ENCODE results near the gene ADCY2.

Gene ADCY2

DNA sequence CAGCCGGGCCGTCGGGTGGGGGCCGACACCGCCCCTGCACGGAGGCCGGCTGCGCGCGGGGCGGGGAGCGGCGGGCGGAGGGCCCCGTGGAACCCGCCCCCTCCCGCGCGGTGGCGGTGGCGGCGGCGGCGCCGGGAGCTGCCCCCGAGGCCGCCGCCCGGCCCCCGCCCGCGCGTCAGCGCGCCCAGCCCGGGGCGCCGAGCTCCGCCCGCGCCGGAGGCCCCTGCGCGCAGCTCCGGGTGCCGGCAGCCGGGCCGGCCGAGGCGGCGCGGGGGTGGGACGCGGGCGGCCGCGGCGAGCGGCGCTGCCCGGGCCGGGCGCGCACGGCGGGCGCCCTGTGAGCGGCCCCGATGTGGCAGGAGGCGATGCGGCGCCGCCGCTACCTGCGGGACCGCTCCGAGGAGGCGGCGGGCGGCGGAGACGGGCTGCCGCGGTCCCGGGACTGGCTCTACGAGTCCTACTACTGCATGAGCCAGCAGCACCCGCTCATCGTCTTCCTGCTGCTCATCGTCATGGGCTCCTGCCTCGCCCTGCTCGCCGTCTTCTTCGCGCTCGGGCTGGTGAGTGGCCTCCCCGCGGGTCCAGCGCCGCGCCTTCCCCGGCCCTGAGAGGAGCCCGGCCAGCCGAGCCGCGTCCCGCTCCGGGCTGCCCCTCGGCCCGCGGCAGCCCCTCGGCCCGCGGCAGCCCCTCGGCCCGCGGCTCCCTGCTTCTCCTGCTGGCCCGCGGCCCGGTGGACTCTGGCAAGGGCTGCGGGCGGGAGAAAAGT lies at the start of gene ADCY2:
TSS of gene ADCY2 (plus strand) at position 192 of the 766 bp plus-strand sequence. CDS start at position 351, 159 bp downstream.
- peaks cover 25% of the 10 kb centered on the region for H3K27me3 Mint-ChIP-seq

DNA sequence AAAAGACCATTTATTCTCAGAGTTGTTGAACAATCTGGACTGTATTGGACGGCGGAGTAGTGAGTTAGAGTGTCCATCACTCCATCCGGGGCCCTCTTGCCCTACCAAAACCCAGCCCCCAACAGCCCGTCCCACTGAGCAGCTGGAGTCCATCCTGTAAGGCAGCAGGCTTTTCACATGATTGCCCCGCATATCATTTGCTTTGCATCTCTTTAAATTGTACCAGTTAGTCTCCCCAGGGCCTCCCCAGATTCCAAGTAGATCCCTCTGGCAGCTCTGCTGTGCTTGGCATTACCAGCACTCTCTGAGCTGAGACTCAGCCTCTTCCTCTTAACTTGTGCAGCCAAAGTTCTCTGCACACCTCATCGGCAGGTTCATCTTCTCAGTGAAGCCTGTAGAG lies 48.6 kb upstream of the ADCY2 start:
- Mint-ChIP-seq H3K4me3 (no peak overlapping the region), H3K4me1 (no peaks in the 10 kb centered on the region), H3K9me3 (peaks cover 1% of the 10 kb centered on the region), H3K36me3 (no peaks in the 10 kb centered on the region), H3K27me3 (no peaks in the 10 kb centered on the region), H3K27ac (no peak overlapping the region)
- no peak for ATAC-seq

More for the DNA sequence above, at the start of gene ADCY2:
- no peaks in the 10 kb centered on the region for H3K36me3 Mint-ChIP-seq
- H3K4me3 Mint-ChIP-seq = no peak within 1 kb of the TSS
- H3K9me3 Mint-ChIP-seq = no peaks in the 10 kb centered on the region
- no peak within 1 kb of the TSS for H3K27ac Mint-ChIP-seq
- ATAC-seq = peak; percentile 63
- no peaks in the 10 kb centered on the region for H3K4me1 Mint-ChIP-seq

DNA sequence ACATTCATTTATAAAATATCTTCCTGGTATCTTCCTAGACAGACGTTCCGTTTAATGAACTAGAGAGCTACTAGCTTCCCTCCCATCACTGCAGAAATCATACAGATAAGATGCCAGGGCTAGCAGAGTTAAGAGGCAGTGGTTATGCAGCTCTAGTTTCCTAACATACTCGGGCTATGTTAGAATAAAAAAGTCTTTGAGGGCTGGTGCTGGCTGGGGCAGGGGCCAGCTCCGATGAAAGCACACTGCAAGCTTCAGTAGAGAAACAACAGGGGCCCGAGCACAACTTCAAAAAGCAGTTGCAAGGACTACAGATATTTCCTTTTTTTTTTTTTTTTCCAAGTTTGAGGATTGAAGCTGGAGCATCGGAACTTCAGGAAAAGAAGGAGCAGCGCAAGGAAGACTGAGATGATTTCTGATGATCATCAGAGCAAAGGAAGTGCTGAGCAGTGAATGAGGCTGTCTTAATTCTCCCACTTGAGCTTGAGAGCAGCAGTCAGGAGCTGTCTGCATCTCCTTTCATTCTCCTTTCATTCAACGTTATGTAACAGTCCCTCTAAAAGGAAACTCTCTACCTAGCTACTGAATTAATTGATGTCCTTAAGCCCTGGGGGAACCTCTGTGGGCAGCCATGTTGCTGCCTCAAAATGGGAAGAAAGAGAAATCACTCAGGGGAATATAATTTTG lies 47.6 kb upstream of the ADCY2 start:
- no peak for ATAC-seq
- Mint-ChIP-seq H3K9me3 (no peaks in the 10 kb centered on the region), H3K4me3 (no peak overlapping the region), H3K36me3 (no peaks in the 10 kb centered on the region), H3K27me3 (no peaks in the 10 kb centered on the region), H3K4me1 (no peaks in the 10 kb centered on the region), H3K27ac (no peak overlapping the region)

DNA sequence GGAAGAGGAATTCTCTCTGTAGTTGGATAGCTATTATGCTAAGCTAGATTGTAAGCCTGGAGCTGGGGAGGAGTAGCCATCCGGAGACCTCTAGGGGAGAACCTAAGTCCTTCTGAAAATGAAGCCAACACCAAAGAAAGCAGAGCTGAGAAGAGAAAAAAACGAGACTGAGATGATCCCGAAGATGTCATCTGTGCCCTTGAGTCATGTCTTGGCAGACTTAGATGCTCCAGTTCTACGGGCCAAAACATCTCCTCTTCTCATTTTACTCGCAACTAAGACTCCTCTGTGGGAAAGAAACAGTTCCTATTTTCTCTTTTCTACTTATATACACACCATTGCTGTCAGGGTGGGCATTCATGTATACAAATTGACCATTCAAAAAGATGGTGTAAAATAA lies 34.3 kb upstream of the ADCY2 start:
- no peaks in the 10 kb centered on the region for H3K27me3 Mint-ChIP-seq

DNA sequence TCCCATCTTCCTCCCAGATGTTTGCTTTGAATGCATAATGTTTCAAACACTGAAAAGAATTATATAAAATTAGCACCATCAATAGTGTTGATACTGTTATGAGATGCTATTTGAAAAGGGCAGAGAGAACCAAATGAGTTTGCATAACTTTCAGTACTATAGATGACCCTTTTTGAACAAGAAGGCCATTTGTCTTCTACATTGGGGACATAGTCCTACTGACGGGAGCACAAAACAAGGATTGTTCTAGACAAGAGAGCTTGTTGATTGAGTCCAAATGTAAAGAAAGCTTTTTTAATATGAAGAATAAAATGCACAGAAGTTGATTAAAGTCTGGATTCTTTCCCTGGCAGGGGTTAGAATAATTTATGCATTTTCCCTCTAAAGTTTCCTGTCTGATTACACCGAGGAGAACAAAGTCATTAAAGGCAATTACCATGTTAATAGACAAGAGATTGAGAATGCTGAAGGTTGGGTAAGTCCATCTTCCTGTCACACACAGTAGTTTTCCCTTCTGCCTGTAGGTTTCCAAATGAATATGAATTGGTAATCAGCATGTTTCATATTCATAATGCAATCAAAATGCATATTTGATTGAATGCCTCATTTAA lies 32.8 kb upstream of the ADCY2 start:
- H3K36me3 Mint-ChIP-seq = no peaks in the 10 kb centered on the region
- no peak overlapping the region for H3K27ac Mint-ChIP-seq
- ATAC-seq = no peak
- H3K9me3 Mint-ChIP-seq = peaks cover 7% of the 10 kb centered on the region
- H3K4me3 Mint-ChIP-seq = no peak overlapping the region
- H3K27me3 Mint-ChIP-seq = no peaks in the 10 kb centered on the region
- H3K4me1 Mint-ChIP-seq = no peaks in the 10 kb centered on the region

More for the DNA sequence above, 34.3 kb upstream of the ADCY2 start:
- Mint-ChIP-seq H3K36me3 (no peaks in the 10 kb centered on the region), H3K9me3 (peaks cover 3% of the 10 kb centered on the region), H3K4me3 (no peak overlapping the region), H3K4me1 (no peaks in the 10 kb centered on the region), H3K27ac (no peak overlapping the region)
- ATAC-seq = no peak

DNA sequence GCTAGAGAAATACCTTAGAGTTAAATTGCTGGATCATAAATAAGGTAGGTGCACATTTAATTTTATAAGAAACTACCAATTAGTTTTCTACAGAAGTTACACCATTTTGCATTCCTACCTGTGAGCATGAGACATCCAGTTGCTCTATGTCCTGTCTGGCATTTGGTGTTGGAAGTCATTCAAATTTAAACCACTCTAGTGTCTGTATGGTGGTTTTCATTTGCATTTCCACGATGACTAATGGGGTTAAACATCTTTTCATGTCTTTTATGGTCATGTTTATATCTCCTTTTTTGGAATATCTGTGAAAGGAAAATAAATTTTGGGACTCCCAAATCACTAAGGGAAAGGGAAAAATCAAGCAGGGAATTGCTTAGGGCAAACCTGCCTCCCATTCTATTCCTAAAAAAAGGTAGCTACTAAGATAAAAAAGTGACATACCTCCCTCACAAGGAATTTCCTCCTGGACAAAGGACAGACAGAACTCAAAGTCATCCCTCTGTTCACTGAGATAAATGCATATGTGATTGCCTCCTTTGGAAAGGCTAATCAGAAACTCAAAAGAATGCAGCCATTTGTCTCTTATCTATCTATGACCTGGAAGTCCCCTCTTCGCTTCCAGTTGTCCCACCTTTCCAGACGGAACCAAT lies 31.6 kb upstream of the ADCY2 start:
- Mint-ChIP-seq H3K4me1 (no peaks in the 10 kb centered on the region), H3K36me3 (no peaks in the 10 kb centered on the region), H3K27ac (no peak overlapping the region), H3K27me3 (no peaks in the 10 kb centered on the region), H3K9me3 (peaks cover 7% of the 10 kb centered on the region), H3K4me3 (no peak overlapping the region)
- ATAC-seq = no peak

DNA sequence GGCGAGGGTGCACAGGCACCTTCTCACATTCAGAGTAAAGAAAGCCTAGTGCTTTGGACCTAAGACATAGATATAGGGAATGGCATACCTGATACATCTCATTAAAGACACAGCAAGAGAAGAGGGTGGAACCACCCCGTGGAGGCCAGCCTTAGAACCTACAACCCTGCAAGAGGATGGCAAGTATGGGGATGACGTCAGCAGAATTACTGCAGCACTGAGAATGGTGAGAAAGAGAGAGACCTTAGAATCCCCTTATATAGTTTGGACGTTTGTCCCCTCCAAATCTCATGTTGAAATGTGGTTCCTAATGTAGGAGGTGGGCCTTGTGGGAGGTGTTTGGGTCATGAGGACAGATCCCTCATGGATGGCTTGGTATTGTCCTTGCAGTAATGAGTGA lies 28.2 kb upstream of the ADCY2 start:
- ATAC-seq = no peak
- Mint-ChIP-seq H3K36me3 (no peaks in the 10 kb centered on the region), H3K4me3 (no peak overlapping the region), H3K4me1 (no peaks in the 10 kb centered on the region), H3K9me3 (peaks cover 22% of the 10 kb centered on the region), H3K27me3 (no peaks in the 10 kb centered on the region), H3K27ac (no peak overlapping the region)

DNA sequence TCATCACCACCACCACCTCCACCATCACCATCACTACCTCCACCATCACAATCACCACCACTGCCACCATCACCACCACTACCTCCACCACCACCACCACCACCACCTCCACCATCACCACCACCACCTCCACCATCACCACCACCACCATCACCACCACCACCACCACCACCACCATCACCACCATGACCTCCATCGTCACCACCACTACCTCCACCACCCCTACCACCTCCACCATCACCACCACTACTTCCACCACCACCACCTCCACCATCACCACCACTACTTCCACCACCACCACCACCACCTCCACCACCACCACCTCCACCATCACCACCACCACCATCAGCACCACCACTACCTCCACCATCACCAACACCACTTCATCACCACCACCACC lies 23.5 kb upstream of the ADCY2 start:
- Mint-ChIP-seq H3K36me3 (no peaks in the 10 kb centered on the region), H3K4me1 (no peaks in the 10 kb centered on the region), H3K9me3 (peaks cover 19% of the 10 kb centered on the region), H3K4me3 (no peak overlapping the region), H3K27me3 (no peaks in the 10 kb centered on the region), H3K27ac (no peak overlapping the region)
- ATAC-seq = peak; percentile 60

DNA sequence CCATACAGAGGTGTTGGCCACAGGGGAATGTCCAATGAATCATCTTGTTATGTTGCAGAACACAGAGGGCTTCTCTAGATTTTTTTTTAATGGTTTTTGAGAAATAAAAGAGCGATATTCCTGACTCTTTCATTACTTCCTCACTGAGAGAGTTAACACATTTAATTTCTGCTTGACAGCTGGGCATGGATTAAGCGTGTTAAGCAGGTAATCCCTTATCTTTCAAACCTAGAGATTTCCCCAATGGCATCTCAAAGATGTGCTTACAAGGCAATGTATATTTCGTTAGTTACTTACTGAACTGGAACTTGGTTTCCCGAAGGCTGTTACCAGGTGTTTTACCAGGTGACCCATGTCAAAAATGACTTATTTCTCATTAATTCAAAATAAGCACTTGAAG lies 21.8 kb upstream of the ADCY2 start:
- Mint-ChIP-seq H3K4me1 (no peaks in the 10 kb centered on the region), H3K27me3 (no peaks in the 10 kb centered on the region), H3K36me3 (no peaks in the 10 kb centered on the region), H3K4me3 (no peak overlapping the region), H3K27ac (no peak overlapping the region), H3K9me3 (peaks cover 16% of the 10 kb centered on the region)
- no peak for ATAC-seq

DNA sequence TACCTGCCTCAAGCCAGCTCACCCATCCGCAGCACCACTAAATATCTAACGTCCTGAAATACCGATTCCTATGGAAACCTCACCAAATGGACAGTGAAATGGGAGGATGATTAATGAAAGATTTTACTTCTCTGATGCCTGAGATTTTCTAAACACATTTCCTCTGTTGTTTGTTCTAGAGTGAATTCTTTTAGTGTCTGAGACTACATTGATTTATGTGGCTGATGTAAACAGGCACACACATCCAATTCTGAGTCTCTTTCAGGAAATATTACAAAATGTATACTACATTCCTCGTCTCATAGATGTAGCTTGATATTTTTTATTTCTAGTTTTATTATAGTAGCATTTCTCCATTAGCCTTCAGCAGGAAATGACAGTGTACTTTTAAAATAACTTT lies 20.5 kb upstream of the ADCY2 start:
- no peak overlapping the region for H3K27ac Mint-ChIP-seq
- ATAC-seq = no peak
- no peaks in the 10 kb centered on the region for H3K4me1 Mint-ChIP-seq
- no peak overlapping the region for H3K4me3 Mint-ChIP-seq
- H3K36me3 Mint-ChIP-seq = no peaks in the 10 kb centered on the region
- peaks cover 13% of the 10 kb centered on the region for H3K9me3 Mint-ChIP-seq
- no peaks in the 10 kb centered on the region for H3K27me3 Mint-ChIP-seq

DNA sequence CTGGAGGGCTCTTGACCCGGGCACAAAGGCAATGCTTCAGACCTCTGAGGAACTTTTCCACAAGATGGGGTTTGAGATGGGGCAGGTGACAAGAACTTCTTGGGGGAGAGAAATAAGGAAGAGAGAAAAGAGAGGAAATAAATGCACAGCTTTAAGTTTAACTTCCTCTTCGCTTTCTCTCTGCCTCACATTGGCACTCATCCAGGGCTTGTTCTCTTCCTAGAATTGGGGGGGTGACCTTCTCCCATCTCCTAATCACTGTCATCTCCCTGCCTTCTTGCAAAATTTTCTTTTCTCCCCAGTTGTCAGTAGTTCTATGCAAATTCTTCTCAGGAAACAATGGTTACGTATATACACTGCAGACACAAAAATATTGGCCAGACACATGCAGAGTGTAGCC lies 19.1 kb upstream of the ADCY2 start:
- Mint-ChIP-seq H3K4me3 (no peak overlapping the region), H3K36me3 (no peaks in the 10 kb centered on the region), H3K4me1 (no peaks in the 10 kb centered on the region), H3K27ac (no peak overlapping the region), H3K27me3 (no peaks in the 10 kb centered on the region), H3K9me3 (peaks cover 5% of the 10 kb centered on the region)
- ATAC-seq = no peak

DNA sequence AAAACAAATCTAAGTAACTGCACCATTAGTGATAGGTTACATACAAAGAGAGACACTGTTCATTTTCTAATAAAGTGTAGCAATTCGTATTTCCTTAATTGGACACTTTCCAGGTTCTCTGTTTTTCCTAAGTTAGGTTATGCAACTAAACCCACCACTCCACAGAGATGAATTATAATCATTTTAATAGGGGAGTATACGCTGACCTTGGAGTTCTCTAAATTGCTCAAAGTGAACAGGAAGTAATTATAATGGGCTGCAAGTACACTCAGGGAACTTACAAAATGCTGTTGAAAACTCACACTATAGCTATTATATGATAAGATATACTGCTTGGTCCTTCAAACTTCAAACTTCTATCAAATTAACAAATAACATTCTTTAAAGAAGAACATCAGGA lies 18.2 kb upstream of the ADCY2 start:
- Mint-ChIP-seq H3K9me3 (no peaks in the 10 kb centered on the region), H3K27me3 (no peaks in the 10 kb centered on the region), H3K36me3 (no peaks in the 10 kb centered on the region), H3K27ac (no peak overlapping the region), H3K4me3 (no peak overlapping the region), H3K4me1 (no peaks in the 10 kb centered on the region)
- ATAC-seq = no peak

DNA sequence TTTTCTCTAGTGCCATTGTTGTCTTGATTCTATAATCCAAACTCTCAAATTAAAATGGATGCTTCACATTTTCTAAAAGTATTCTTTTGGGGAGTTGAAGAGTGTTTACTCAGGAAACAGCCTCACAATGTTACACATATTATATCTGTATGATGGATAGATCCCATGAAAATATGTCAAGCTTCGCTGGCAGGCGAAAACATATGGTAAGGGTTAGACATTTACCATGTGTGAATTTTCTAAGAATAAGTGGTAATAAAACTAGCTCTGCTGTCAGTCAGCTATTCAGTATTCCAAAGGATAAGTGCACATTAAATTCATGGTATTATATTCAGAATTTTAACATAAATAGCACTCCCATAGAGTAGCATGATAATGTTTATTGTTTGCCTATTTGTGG lies 13.3 kb upstream of the ADCY2 start:
- Mint-ChIP-seq H3K27ac (no peak overlapping the region), H3K4me1 (no peaks in the 10 kb centered on the region), H3K36me3 (no peaks in the 10 kb centered on the region), H3K9me3 (no peaks in the 10 kb centered on the region), H3K4me3 (no peak overlapping the region), H3K27me3 (no peaks in the 10 kb centered on the region)
- ATAC-seq = no peak

DNA sequence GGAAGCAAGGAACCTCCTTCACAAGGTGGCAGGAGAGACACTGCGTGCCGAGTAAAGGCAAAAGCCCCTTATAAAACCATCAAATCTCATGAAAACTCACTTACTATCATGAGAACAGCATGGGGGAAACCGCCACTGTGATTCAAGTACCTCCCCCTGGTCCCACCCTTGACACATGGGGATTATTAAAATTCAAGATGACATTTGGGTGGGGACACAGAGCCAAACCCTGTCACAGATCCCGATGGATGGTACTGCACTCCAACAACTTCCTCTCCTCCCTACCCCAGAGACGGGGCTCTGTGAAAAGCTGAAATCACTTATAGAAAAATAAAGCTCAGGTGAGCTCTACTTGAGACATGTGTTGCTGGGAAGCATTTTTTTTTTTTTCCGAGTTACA lies 10.3 kb upstream of the ADCY2 start:
- no peaks in the 10 kb centered on the region for H3K36me3 Mint-ChIP-seq

DNA sequence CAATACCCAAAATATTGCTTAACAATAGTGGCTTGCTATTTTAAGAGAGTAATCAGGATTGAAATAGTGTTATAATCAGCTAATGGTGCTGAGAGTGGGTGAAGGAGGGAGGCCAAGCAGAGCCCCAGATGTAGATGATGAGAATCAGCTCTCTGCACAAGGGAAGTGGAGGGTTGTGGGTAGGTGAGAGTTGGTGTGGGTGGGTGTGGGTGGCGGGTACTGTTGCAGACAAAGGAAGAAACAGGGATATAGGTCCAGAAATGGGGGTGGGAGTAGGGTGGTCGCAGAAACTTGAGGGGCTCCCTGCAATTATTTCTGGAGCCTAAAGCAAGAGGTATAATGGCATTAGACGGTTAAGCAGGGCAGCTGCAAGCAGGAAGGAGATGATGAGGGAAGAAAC lies 7.4 kb upstream of the ADCY2 start:
- ATAC-seq = no peak
- H3K27me3 Mint-ChIP-seq = peaks cover 2% of the 10 kb centered on the region
- no peaks in the 10 kb centered on the region for H3K9me3 Mint-ChIP-seq
- no peaks in the 10 kb centered on the region for H3K36me3 Mint-ChIP-seq
- no peaks in the 10 kb centered on the region for H3K4me1 Mint-ChIP-seq
- no peak overlapping the region for H3K27ac Mint-ChIP-seq
- H3K4me3 Mint-ChIP-seq = no peak overlapping the region

More for the DNA sequence above, 10.3 kb upstream of the ADCY2 start:
- Mint-ChIP-seq H3K9me3 (no peaks in the 10 kb centered on the region), H3K4me3 (no peak overlapping the region), H3K27ac (no peak overlapping the region), H3K27me3 (no peaks in the 10 kb centered on the region), H3K4me1 (no peaks in the 10 kb centered on the region)
- ATAC-seq = no peak
